Calu3 (cell line): Measurements from ENCODE around the gene RNF212. TPM values are rescaled to one million over a fixed set of nuclear protein-coding genes. Genes with fewer than 3 reads are reported as not detected.

Source experiments
- BruUV-seq: library from RNA; stranded (reverse); fragments of 400-500 nt; replicated peaks from 2 replicates; lab custom pipeline; 2021; lab: Mats Ljungman, UMichigan
- CTCF ChIA-PET: fragments of 300-600 bp; sonication (Branson Sonifier 250); formaldehyde crosslinking; loops from one replicate; lab custom pipeline; 2022; ENCODE audit warnings: antibody characterized with exemption; lab: Charles Lee
- DNase-seq: peaks from one replicate; pipeline ENCODE4 v3.0.0; 2022
- H3K27ac Mint-ChIP-seq: one replicate; pipeline ENCODE4 v1.8.0; 2022; ENCODE audit warnings: mixed read lengths; ENCODE audit not compliant: unreplicated experiment
- H3K27me3 Mint-ChIP-seq: one replicate; pipeline ENCODE4 v1.8.0; 2022; ENCODE audit warnings: mixed read lengths; ENCODE audit not compliant: unreplicated experiment
- H3K36me3 Mint-ChIP-seq: one replicate; pipeline ENCODE4 v1.8.0; 2022; ENCODE audit warnings: mild to moderate bottlenecking, moderate library complexity, mixed read lengths; ENCODE audit not compliant: insufficient read depth, unreplicated experiment
- H3K4me1 Mint-ChIP-seq: one replicate; pipeline ENCODE4 v1.8.0; 2022; ENCODE audit warnings: mild to moderate bottlenecking, low read depth, mixed read lengths; ENCODE audit not compliant: unreplicated experiment
- H3K4me3 Mint-ChIP-seq: one replicate; pipeline ENCODE4 v1.8.0; 2022; ENCODE audit warnings: mild to moderate bottlenecking, low read depth, moderate library complexity, mixed read lengths; ENCODE audit not compliant: unreplicated experiment
- H3K9me3 Mint-ChIP-seq: one replicate; pipeline ENCODE4 v1.8.0; 2022; ENCODE audit warnings: low read depth, mixed read lengths; ENCODE audit not compliant: unreplicated experiment
- CTCF ChIP-seq: fragments of 200-600 bp; IDR thresholded peaks from one replicate; pipeline ENCODE4 v1.8.0; 2022; ENCODE audit warnings: antibody characterized with exemption; ENCODE audit not compliant: unreplicated experiment
- intact Hi-C: fragments of 100-400 bp; cut with micrococcal nuclease; formaldehyde crosslinking; loops from one replicate; pipeline ENCODE4 v1.10.0; 2022; ENCODE audit not compliant: unreplicated experiment
- total RNA-seq: library from RNA; stranded (reverse); gene quantifications from 2 replicates; pipeline ENCODE4 v1.2.3, GENCODE V29; 2022

RNF212 gene
- total RNA-seq, 1 experiment from 2014 or later, result not detected

GRCh38 chr4:1031956-1032795, 81.2 kb downstream of the RNF212 start:
- no peaks in the 10 kb centered on the region for H3K9me3 Mint-ChIP-seq
- H3K4me1 Mint-ChIP-seq, result no peaks in the 10 kb centered on the region
- intact Hi-C loops, result no loop called here
- CTCF ChIA-PET, result no interaction called here
- TF ChIP-seq CTCF, result no peak
- DNase-seq, result peak; percentile 38
- H3K36me3 Mint-ChIP-seq, result peaks cover 10% of the 10 kb centered on the region
- no TSS peak for BruUV-seq
- H3K27ac Mint-ChIP-seq, result no peak overlapping the region
- H3K4me3 Mint-ChIP-seq, result no peak overlapping the region
- H3K27me3 Mint-ChIP-seq, result no peaks in the 10 kb centered on the region

- peaks cover 17% of the 10 kb centered on the region for H3K36me3 Mint-ChIP-seq
- H3K27ac Mint-ChIP-seq, result no peak overlapping the region
- intact Hi-C loops, result no loop called here
- no peaks in the 10 kb centered on the region for H3K27me3 Mint-ChIP-seq
- CTCF ChIA-PET, result no interaction called here
- H3K9me3 Mint-ChIP-seq, result no peaks in the 10 kb centered on the region
- DNase-seq, result no peak
- no peaks in the 10 kb centered on the region for H3K4me1 Mint-ChIP-seq
- no TSS peak for BruUV-seq
- TF ChIP-seq CTCF, result no peak
- no peak overlapping the region for H3K4me3 Mint-ChIP-seq
Observed at GRCh38 chr4:1031346-1031745, 82.0 kb downstream of the RNF212 start.

GRCh38 chr4:1030559-1030958, 82.8 kb downstream of the RNF212 start:
- TF ChIP-seq CTCF, result no peak
- H3K4me1 Mint-ChIP-seq, result no peaks in the 10 kb centered on the region
- peaks cover 21% of the 10 kb centered on the region for H3K36me3 Mint-ChIP-seq
- no peaks in the 10 kb centered on the region for H3K9me3 Mint-ChIP-seq
- no peak overlapping the region for H3K4me3 Mint-ChIP-seq
- DNase-seq, result no peak
- intact Hi-C loops, result no loop called here
- no peak overlapping the region for H3K27ac Mint-ChIP-seq
- no TSS peak for BruUV-seq
- CTCF ChIA-PET, result no interaction called here
- no peaks in the 10 kb centered on the region for H3K27me3 Mint-ChIP-seq

GRCh38 chr4:1030031-1030430, 83.3 kb downstream of the RNF212 start:
- no TSS peak for BruUV-seq
- H3K27me3 Mint-ChIP-seq, result no peaks in the 10 kb centered on the region
- TF ChIP-seq CTCF, result no peak
- H3K9me3 Mint-ChIP-seq, result no peaks in the 10 kb centered on the region
- intact Hi-C loops, result no loop called here
- DNase-seq, result no peak
- H3K4me1 Mint-ChIP-seq, result no peaks in the 10 kb centered on the region
- H3K36me3 Mint-ChIP-seq, result peaks cover 25% of the 10 kb centered on the region
- H3K27ac Mint-ChIP-seq, result no peak overlapping the region
- CTCF ChIA-PET, result no interaction called here
- no peak overlapping the region for H3K4me3 Mint-ChIP-seq
